GM18499 (cell line): ENCODE measurements around the gene PARD6A.
"Not testable (repeated sequence)": the region's sequence is repeated elsewhere in the genome, so short reads cannot be mapped to it uniquely, and the experiment has no call there.

ENCODE experiments used
- ATAC-seq: cut with Tn5 transposase; IDR thresholded peaks from one replicate; pipeline ENCODE4 v1.9.1; 2021; ENCODE audit warnings: moderate number of reproducible peaks; ENCODE audit not compliant: insufficient read depth, unreplicated experiment

PARD6A gene

DNA sequence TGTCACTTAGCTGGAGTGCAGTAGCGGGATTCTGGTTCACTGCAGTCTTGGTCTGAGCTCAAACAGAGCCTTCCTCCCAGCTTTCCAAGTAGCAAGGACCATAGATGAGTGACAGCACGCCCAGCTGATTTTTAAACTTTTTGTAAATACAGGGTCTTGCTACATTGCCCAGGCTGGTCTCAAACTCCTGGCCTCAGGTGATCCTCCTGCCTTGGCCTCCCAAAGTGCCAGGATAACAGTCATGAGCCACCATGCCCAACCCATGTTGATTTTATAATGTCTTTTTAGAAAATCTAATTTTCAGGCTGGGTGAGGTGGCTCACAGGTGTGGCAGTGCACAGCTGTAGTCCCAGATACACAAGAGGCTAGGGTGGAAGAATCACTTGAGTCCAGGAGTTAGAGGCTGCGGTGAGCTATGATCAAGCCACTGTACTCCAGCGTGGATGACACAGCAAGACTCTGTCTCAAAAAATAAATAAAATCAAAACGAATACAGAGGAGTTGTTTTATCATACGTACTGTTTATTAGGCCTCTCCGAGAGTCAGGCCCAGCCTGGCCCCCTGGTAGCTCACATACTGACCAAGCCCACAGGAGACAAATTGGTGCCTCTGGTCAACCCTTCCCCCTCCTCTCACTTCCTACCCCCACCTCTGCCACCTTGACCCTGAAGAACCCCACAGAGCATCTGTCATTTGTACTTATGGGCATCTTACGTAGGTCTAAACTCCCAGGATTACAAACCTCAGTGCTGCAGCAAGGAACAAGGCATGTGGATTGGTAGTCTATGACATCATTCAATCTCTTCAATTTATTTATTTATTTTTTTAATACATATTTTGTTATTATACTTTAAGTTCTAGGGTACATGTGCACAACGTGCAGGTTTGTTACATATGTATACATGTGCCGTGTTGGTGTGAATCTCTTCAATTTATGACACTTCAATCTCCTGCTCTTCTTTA is 19.5 kb downstream of the PARD6A start:
- no peak for ATAC-seq

DNA sequence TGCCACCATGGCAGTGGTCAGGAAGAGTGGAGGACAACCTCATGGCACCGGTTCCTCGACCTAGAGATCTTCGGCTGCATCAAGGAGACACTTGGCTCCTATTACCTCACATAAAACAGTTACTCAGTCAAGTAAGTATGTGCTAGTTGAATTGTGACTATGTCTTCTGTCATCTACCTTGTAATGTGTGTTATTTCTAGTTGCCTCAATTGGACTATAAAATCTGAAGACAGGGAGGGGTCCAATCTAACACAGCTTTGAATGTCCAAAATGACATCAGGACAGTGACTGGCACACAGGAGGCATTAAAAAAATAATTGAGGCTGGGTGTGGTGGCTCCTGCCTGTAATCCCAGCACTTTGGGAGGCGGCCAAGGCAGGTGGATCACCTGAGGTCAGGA is 23.0 kb downstream of the PARD6A start:
- no peak for ATAC-seq

DNA sequence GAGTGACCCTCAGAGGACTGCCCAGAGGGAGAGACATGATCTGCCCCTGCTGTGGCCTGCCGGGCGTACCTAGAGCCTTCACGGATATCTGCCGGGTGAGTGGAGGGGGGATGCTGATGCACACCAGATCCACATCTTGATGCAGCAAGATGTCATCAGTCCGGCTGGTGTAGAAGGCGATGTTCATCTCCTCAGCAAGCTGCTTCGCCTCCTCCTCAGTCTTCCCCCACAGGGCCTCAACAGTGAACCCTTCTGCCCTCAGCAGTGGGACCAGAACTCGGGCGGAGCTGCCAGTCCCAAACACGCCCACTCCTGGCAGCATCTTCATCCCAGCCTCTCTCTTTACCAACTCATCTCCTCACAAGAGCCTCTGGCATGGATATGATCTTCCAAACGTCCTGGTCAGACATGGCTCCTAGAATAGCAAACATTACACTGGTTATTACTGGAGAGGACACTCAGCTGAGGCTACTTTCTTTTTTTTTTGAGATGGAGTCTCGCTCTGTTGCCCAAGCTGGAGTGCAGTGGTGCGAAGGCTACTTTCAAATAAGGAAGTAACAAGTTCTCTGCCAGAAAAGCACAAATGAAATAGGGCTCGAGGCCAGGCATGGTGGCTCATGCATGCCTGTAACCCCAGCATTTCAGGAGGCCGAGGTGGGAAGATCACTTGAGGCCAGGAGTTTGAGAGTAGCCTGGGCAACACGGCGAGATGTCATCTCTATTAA is 24.8 kb downstream of the PARD6A start:
- no peak for ATAC-seq

DNA sequence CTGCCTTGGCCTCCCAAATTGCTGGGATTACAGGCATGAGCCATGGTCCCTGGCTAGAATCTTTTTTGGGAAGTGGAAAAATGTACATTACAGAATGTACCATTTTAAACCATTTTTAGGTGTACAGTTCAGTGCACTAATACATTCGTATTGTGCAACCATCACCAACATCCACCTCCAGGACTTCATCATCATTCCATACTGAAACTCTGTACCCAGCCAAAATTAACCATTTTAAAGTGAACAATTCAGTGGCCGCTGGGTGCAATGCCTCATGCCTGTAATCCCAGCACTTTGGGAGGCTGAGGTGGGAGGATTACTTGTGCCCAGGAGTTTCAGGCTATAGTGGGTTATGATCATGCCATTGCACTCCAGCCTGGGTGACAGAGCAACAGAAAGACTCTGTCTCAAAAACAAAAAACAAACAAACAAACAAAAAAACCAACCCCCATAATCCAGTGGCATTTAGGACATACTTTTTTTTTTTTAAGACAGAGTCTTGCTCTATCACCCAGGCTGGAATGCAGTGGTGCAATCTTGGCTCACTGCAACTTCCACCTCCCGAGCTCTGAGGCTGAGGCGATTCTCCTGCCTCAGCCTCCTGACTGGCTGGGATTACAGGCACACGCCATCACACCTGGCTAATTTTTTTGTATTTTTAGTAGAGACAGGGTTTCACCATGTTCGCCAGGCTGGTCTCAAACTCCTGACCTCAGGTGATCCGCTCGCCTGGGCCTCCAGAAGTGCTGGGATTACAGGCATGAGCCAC is 32.9 kb downstream of the PARD6A start:
- ATAC-seq, result not testable (repeated sequence)

DNA sequence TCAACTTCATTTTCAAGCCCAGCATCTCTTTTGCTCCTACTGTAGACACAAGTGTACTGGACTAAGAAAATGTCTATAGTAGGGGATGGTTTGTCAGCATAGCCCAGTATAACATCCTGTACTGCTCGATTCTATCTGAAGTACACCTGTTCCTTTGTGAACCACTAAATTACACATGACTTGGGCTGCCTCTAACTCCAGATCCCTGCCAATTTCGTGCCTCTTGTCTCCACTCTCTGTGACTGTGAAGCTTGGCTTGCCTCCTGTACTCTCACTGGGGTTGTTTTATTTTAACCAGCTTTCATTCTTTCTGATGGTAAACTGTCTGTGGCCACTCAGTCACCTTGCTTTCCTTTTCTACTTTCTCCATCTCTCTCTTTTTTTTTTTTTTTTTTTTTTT is 33.9 kb downstream of the PARD6A start:
- ATAC-seq, result no peak

DNA sequence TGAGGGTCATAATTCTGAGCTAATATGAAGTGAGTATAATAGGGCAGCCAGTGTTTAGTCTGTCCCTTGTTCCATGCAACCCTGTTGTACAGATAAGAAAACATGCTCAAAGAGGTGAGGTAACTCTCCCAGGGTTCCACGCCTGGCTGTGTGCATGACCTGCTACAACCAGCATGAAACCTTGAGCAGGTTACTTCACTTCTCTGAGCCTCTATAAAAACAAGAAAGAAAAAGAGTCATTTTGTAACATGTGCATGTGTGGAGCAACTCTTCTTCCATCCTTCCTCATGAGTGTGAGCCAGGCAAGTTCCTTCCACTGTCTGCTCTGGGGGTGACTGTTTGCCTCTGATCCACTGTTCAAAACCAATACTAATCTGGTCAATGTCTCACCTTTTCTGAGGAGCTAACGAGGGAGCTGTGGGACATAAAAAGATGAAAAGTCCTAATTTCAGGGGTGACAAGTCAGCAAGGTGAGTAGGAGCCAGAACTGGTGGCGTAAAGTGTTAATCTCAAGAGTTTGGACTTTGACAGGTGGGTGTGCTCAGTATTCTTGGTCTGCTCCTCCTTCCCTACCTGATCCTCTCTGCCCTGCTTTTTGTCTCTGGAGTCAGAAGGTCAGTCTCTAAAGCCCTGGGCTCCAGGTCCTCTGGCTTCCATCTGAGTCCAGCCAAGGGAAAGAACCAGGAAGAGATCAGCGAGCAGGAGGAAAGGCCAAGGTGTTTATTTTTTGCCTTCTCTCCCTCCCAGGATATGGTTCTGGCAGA is 36.8 kb downstream of the PARD6A start:
- ATAC-seq, result no peak

DNA sequence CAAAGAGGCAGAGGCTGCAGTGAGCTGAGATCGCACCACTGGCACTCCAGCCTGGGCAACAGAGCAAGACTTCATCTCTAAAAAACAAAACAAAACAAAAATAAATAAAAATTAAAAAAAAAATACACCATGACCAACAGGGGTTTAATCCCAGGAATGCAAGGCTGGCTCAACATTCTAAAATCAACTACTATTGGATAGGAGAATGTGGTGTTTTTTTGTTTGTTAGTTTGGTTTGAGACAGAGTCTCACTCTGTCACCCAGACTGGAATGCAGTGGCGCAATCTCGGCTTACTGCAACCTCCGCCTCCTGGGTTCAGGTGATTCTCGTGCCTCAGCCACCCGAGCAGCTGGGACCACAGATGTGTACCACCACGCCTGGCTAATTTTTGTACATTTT is 38.5 kb downstream of the PARD6A start:
- no peak for ATAC-seq

DNA sequence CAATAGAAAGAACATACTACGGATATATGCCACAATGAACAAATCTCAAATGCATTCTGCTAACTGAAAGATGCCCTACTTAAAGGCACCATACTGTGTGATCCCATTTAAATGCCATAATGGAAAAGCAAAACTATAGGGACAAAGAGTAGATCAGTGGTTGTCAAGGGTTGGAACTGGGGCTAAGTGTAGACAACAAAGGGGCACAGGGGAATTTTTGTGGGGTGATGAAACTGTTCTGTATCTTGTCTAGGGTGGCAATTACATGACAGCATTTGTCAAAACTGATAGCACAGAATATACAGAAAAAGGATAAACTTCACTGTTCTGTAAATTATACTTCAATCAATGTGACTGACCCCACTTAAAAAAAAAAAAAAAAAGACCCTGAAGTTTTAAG is 40.7 kb downstream of the PARD6A start:
- no peak for ATAC-seq

DNA sequence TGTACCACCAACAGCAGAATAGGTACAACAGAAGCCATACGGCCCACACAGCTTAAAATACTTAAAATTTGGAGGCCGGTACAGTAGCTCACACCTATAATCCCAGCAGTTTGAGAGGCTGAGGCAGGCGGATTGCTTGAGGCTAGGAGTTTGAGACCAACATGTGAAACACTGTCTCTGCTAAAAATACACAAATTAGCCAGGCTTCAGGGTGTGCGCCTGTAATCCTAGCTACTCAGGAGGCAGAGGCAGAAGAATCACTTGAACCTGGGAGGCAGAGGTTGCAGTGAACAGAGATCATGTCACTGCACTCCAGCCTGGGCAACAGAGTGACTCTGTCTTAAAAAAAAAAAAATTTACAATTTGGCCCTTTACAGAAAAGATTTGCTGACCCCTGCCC is 41.4 kb downstream of the PARD6A start:
- ATAC-seq, result no peak

DNA sequence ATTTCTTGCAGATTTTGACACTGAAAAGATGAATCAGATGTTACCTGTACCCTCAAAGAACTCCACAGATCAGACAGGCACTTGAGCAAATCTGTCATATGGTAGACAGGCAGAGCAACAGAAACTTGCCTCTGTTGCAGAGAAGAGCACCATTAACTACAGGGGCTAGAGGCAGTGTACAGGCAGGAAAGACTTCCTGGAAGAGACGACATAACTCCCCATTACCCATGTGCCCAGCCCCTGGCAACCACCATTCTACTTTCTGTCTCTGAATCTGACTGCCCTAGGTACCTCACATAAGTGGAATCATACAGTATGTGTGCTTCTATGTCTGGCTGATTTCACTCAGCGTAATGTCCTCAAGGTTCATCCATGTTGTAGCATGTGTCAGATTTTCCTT is 42.9 kb downstream of the PARD6A start:
- ATAC-seq, result no peak

DNA sequence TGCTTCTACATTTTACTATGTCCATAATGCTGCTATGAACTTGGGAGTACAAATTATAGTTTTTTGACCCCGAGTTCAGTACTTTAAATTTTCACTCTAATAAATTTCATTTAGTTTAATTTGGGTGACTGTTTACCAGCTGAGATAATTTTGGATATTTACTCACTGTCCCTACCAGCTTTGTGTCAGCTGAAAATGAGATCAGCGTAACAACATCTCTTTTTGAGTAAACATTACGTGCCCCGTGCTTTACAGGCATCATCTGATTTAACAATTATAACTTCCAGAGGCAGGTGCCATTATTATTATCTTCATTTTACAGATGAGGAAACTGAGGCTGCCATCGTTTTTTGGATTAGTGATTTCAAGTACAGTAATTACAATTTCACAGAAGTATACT is 43.4 kb downstream of the PARD6A start:
- no peak for ATAC-seq

DNA sequence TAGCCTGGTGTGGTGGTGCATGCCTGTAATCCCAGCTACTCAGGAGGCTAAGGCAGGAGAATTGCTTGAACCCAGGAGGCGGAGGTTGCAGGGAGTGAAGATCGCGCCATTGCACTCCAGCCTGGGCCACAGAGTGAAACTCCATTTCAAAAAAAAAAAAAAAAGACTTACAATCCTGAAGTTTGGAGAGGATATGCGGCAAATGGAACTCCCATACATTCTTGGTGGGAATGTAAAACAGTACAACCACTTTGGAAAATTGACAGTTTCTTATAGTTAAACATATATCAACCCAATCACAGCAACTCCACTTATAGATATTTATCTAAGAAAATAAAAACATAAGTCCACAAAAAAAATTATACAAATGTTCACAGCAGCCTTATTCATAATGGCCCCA is 46.5 kb downstream of the PARD6A start:
- no peak for ATAC-seq

DNA sequence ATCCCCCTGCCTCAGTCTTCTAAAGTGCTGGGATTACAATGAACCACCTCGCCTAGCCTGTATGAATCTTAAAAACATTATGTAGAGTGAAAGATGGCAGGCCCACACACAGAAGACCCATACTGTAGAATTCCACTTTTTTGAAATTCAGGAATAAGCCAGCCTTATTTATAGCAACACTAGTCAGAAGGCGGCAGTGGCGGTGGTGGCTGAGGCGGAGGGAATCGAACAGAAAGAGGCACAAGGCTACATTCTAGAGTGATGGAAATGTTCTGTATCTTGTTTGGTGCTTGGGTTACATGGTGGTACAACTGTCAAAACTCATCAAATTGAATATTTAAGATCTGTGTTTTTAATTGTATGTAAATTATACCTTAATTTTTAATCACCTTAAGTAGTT is 47.0 kb downstream of the PARD6A start:
- no peak for ATAC-seq

DNA sequence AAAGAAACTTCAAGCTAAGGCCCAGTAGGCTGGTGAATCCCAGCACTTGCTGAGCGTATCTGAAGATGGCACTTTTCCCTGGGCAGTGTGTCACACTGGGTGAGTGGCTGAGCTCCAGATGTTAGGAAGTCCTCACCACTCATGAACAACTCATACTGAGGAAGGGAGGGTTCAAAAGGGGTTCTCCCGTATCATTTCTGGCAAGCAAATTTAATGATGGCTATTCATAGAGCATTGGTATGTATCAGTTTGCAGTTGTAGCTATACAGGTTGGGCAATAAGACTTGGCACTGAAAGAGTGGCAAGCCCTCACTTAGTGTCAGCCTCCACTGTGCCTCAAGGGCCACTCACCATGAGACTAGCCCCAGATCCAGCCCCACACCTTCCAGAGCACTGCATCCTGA is 47.6 kb downstream of the PARD6A start:
- no peak for ATAC-seq

DNA sequence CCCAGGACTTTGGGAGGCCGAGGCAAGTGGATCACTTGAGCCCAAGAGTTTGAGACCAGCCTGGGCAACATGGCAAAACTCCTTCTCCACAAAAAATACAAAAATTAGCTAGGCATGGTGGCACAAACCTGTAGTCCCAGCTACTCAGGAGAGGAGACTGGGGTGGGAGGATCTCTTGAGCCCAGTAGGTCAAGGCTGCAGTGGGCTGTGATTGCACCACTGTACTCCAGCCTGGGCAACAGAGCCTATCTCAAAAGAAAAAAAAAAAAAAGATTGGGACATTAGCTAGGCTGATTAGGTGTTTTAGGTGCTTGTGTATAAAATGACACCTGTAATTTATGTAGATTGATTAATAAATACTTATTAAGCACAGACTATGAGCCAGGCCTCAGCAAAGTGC is 48.3 kb downstream of the PARD6A start:
- ATAC-seq, result no peak

DNA sequence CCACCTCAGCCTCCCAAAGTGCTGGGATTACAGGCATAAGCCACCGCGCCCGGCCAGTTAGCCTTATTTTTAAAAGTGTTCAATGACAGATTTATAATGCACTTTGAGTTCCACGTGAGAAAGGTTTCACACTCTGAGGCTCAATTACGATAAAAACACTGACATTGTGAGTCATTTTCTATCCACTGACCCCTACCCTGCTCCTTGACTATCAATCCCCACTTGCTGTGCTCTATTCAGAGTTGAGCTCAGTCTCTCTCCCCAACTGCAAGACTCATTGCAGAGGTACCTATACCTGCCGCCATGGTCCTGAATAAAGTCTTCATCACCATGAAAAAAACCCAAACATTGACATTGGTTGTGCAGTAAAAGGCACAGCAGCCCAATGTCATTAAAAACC is 49.8 kb downstream of the PARD6A start:
- ATAC-seq, result no peak
